Cortex of kidney (tissue), 1 donor: ENCODE measurements around the gene SLC8A1.

Source experiments
- DNase-seq: peaks from one replicate; lab custom pipeline; 2025; lab: John Stamatoyannopoulos, UW

SLC8A1 gene

DNA sequence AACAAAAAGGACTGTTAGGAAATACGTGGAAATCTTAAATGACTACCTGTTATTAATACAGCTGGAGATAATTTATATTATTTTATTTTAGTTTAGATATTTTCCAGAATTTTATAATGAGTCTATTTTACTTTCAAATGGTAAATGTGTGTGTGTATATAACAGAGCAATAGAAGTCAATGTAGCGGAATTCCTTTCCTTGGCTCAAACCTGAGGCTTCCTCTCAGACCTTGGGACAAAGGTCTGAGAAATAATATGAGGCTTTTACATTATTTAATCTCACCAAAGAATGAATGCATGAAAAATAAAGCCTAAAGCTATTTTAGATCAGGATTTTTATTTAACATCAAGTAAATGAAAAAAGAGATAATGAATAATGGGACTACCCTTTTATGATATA lies 65.7 kb downstream of the SLC8A1 start:
- DNase-seq: no peak

DNA sequence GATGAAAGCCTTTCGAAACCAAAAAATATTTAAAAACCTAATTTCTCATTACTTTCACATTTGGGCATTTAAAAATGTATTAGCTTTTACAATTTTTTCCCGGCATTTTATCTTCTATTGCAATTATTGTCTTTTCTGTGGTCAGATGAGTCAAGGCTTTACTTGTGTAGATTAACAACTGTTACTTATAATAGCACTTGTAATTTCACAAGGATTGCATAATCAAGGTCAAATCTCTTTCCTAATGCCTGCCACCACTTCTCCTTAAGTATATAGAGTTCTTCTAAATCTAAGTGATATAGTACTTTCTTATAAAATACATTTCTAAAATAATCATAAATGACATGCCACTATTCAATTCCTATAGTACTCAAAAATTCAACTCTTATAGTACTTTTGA lies 67.2 kb downstream of the SLC8A1 start:
- DNase-seq: no peak

DNA sequence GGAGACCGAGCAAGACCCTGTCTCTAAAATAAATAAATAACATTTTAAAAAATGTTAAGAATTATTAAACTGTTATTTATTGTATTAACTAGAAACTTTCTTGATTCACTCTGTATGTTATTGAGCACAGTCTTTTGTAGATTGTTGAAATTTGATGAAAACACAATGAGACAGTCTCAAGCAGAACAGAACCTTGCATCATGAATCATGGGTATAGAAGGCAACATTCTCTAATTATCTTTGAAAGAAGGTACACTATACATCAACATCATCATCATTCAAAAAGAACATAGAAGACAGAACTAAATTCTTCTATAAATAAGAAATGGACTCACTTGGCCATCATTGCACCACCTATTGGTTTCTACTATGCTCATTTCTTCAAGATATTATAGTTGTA lies 67.7 kb downstream of the SLC8A1 start:
- no peak for DNase-seq

DNA sequence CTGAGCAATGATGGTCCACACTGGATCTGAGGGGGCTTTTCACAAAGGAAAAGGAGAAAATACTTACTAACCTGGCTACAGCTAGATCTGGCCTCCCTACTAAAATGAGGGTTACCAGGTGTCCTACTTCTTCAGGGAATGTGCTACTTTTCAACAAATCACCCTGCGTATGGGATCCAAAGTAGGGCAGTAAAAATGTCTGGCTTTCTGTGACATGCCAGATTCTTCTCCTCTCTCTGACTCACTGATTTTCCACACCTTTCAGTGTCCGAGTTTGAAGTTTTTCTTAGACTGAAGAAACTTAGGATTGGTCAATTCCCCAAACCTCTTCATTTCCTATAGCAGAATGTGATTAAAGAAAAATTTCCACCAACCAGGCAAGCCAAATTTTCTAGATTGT lies 71.2 kb downstream of the SLC8A1 start:
- no peak for DNase-seq

DNA sequence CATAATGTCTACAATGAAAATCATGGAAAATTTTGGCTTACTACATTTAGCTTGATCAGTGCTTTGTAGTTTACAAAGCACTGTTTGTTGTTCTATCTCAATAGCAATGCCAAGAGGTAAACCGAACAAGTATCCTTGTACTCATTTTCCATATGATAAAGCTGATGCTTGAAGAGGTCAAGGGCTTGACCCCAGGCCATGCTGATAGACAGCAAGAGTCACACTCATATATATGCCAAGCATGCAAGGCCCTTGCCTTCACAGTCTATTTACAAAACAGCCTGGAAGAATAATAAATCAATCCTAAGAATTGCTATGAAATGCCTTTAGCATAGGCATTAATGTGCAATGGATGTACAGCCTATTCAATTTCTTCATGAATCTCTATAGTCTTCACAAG lies 71.8 kb downstream of the SLC8A1 start:
- DNase-seq: no peak

GRCh38 chr2:40374543-40375240 lies 77.2 kb downstream of the SLC8A1 start:
- no peak for DNase-seq

DNA sequence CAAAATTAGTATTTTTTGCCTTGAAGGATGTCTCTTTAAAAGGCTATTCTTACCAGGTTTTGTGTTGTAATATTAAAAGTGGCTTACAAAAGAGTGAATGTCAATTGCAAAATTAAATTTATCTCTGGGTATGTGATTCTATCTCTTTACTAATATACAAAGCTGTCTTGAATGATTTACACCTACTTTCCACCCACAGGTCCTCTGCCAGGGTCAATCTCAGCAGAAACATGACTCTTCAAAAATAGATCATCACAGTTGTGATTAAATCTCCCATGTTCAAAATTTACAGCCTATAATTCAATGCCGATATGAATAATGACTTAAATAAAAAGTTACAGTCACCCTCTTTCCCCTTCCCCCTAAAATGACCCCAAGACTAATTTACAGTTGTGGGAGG lies 78.8 kb downstream of the SLC8A1 start:
- no peak for DNase-seq

DNA sequence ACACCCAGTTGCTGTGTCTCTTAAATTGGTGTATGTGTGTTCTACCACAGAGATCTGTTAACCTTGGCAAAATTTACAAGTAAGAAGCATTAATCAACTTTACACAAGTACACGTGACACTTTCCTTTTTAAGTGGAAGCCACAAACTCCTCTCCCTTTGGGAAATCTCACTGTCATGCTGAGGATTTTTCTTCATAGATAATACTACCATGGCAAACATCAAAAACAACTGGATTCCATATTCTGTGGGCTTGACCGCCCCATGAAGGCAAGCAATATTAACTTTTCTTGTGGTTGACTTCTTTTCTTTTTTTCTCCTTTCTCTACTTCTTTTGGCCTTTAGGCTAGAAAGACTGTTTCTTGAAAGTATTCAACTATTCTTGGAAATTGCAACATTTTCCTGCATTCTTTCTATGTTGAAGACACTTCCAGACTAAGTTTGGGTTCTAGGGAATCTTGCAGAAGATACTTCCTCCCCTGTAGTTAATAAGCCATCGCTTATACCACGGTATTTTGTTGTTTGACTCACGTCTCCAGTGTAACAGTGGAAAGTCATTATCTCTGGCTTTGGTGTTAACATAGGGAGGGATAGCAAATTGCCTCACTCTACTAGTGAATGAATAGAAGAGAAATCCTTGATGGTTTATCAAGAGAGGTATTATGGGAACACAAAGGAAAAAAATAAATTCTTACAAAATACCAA lies 79.5 kb downstream of the SLC8A1 start:
- no peak for DNase-seq

DNA sequence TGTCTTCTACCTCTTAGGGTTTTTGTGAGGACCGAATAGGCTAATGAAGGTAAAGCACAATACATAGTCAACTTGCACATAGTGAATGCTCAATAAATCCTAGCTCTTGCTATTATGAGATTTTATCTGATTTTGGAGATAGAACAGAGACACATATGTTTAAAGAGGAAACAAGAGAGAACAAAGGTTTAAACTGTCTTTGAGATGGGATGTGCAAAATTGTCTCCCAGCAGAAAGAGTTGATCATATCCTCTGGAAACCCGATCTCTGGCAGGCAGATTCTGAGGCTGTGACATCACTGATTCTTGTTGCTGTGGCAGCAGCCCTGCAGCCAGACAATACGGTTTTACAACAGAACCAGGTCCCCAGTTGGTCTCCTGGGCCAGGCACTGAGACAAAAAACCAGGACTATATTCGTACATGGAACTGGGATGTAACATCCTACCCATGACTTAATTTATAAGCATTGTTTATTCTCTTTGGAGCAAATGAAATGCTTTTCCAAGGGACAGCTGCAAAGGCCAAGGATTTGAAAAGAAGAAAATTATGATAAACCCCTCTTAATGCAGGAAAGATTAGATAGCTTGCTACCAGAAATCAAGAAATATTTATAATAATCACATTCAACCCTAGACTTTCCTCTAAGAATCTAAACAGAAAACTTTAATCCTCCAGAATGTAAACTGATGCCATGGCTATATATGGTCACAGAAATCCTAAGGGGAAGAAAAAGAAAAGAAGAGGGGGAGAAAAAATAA lies 80.2 kb downstream of the SLC8A1 start:
- no peak for DNase-seq

GRCh38 chr2:40370007-40370395 lies 81.9 kb downstream of the SLC8A1 start:
- no peak for DNase-seq

- DNase-seq: no peak
Observed at GRCh38 chr2:40369267-40370006, 82.5 kb downstream of the SLC8A1 start.

- DNase-seq: no peak
Observed at GRCh38 chr2:40367652-40368051, 84.2 kb downstream of the SLC8A1 start.

DNA sequence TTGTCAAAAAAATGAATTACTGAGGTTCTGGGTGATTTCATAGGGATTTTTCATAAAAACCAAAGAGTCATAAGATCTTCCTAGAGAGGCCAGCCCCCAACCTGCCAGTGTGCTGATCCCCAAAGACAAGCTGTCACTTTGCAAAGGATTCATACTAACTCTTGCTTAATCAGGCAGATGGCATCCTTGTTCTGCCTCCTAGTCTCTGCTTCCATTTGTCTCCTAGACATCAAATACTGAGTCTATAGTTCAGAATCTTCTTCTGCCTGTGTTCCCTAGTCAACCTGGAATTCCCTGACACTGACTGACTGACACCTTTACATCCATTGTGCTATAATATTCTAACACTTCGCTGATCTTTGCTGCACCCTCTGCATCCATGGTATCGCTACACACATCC lies 84.9 kb downstream of the SLC8A1 start:
- no peak for DNase-seq

DNA sequence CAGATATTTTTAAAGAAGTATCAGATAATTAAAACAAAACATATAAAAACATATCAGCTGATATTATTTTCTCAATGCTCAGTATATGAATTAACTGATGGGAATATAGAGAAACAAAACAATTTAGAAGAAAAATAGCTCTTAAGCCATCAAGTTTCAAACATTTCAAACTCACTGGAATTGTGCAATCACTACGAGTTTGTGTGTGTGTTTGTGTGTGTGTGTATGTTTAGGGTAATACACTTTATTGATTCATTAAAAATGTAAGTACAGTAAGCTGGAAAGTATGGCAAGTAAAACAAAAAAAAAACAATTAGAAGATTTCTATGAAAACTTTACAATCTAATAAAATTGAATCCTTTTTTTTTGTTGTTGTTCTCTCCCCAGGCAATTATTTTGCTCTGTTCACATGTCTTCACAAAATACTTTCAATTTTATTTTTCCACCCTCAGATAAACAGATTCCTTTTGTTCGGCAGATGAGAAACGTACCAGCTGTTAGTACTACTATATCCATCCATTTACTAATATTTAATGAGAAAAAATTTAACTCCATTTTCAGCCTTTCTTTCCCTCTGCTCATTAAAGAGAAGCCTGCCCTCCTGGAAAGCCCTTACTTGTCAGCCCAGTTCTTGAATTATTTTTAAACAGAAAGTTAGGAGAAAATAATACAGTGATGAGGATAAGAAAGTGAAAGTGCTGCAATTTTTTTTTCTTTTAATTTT lies 87.6 kb downstream of the SLC8A1 start:
- no peak for DNase-seq

GRCh38 chr2:40363631-40364030 lies 88.3 kb downstream of the SLC8A1 start:
- no peak for DNase-seq

DNA sequence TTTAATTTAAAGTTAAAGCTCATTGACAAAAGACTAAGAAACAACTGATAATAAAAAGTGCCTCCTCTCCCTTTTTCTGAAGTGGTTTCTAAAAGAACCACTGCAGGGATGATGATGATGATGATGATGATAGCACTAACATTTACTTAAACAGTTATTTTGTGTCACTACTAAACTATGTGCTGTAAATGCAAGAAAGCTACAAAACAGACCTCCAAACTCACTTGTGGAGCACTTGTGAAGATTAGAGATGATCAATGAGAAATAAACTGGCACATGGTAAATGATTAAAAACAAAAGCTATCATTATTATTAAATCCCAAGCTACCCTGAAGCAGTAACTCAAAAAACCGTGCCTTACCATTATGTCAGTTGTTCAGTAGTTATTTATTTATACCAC lies 88.7 kb downstream of the SLC8A1 start:
- DNase-seq: no peak

- DNase-seq: no peak
Observed at GRCh38 chr2:40361478-40361877, 90.4 kb downstream of the SLC8A1 start.

GRCh38 chr2:40360652-40361051 lies 91.2 kb downstream of the SLC8A1 start:
- no peak for DNase-seq

DNA sequence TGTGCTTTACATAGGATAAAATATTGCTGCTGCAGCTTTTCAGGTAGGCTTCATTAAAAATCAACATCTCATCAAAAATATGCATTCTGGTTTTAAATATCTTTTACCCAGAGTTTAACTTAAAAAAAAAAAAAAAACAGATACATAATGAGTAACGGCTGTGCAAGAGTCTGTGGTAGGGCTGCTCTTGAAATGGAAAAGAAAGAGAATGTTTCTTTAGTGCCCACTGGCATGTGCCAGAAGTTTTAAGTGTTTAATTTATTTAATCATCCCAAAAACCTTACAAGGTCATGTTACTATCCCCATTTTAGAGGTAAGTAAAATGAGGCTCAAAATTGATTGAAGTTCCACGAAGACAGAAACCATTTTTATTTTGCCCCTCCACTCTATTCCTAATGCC lies 92.1 kb downstream of the SLC8A1 start:
- DNase-seq: no peak

GRCh38 chr2:40358783-40359182 lies 93.1 kb downstream of the SLC8A1 start:
- DNase-seq: no peak

- DNase-seq: no peak
Observed at GRCh38 chr2:40357667-40358066, 94.2 kb downstream of the SLC8A1 start.

- no peak for DNase-seq
Observed at GRCh38 chr2:40355451-40355850, 96.4 kb downstream of the SLC8A1 start.
